K562 (cell line): Measurements from ENCODE around the gene HEATR1. TPM values are rescaled to one million over a fixed set of nuclear protein-coding genes. Genes with fewer than 3 reads are reported as not detected.

ENCODE experiments used
- CBX5 ChIP-seq: IDR thresholded peaks from 2 replicates; pipeline ENCODE4 v1.6.1; 2014; ENCODE audit warnings: low read depth, borderline replicate concordance
- EGR1 ChIP-seq: fragments of 450-650 bp; conservative IDR thresholded peaks from 2 replicates; pipeline ENCODE4 v1.6.1; 2017; ENCODE audit warnings: mild to moderate bottlenecking
- ERF ChIP-seq: fragments of 450-650 bp; formaldehyde crosslinking; IDR thresholded peaks from 2 replicates; pipeline ENCODE4 v1.4.0; 2020; ENCODE audit warnings: mild to moderate bottlenecking, mixed read lengths
- ETV6 ChIP-seq, 3 experiments: fragments of 150-350 bp in 1 of 3; sonication (generic) in 1 of 3; formaldehyde crosslinking in 1 of 3; IDR thresholded peaks; 2 replicates each; pipeline versions ENCODE4 v1.6.1 to v1.8.0; 2014 to 2022; ENCODE audit warnings: borderline replicate concordance in 2 of 3, low read depth in 2 of 3, antibody characterized with exemption in 1 of 3, low read length in 1 of 3, mild to moderate bottlenecking in 1 of 3, missing genetic modification reagents in 1 of 3
- FOXJ3 ChIP-seq: sonication (generic); formaldehyde crosslinking; IDR thresholded peaks from 2 replicates; pipeline ENCODE4 v1.4.0; 2020; ENCODE audit warnings: mild to moderate bottlenecking, missing genetic modification reagents
- LARP7 ChIP-seq: fragments of 450-650 bp; IDR thresholded peaks from 2 replicates; pipeline ENCODE4 v1.6.1; 2016
- MTA2 ChIP-seq: fragments of 450-650 bp; IDR thresholded peaks from 2 replicates; pipeline ENCODE4 v1.6.1; 2016; ENCODE audit warnings: low read depth
- NFIC ChIP-seq: fragments of 450-650 bp; IDR thresholded peaks from 2 replicates; pipeline ENCODE4 v1.6.1; 2017; ENCODE audit warnings: mild to moderate bottlenecking, inconsistent platforms
- NONO ChIP-seq, 2 experiments: fragments of 200-400 bp in 1 of 2; fragments of 450-650 bp in 1 of 2; formaldehyde crosslinking in 1 of 2; IDR thresholded peaks; 2 replicates each; pipeline ENCODE4 v1.6.1; 2017; ENCODE audit warnings: low read depth in 2 of 2, mild to moderate bottlenecking in 2 of 2, moderate library complexity in 2 of 2, low read length in 1 of 2
- PHF21A ChIP-seq: fragments of 450-650 bp; IDR thresholded peaks from 2 replicates; pipeline ENCODE4 v1.6.1; 2017; ENCODE audit warnings: low read depth, borderline replicate concordance
- SNRNP70 ChIP-seq: fragments of 200-400 bp; formaldehyde crosslinking; optimal IDR thresholded peaks from 2 replicates; pipeline ENCODE3; 2017; ENCODE audit warnings: low read depth, low read length
- TARDBP ChIP-seq: fragments of 450-650 bp; IDR thresholded peaks from 2 replicates; pipeline ENCODE4 v1.6.1; 2016
- ZBTB1 ChIP-seq: sonication (generic); formaldehyde crosslinking; IDR thresholded peaks from 2 replicates; pipeline ENCODE4 v1.8.1; 2023; ENCODE audit warnings: missing genetic modification reagents, low read depth, mild to moderate bottlenecking, borderline replicate concordance
- ZNF12 ChIP-seq: sonication (generic); formaldehyde crosslinking; IDR thresholded peaks from 2 replicates; pipeline ENCODE4 v1.4.0; 2020; ENCODE audit warnings: mild to moderate bottlenecking, missing genetic modification reagents
- ZNF324 ChIP-seq: fragments of 250-450 bp; sonication (Bioruptor Pico); IDR thresholded peaks from 2 replicates; pipeline ENCODE4 v1.4.0; 2020; ENCODE audit warnings: mild to moderate bottlenecking
- polyA plus RNA-seq, 8 experiments: library from polyadenylated mRNA; depleted of rRNA in 4 of 8; stranded (reverse) in 5 of 8; unstranded in 3 of 8; fragments of >200 nt; fragmentation: Nextera tagmentation in 2 of 8; fragmentation: Illumina TruSeq in 1 of 8; extraction: Ambion mirVana in 2 of 8; extraction: Trizol in 1 of 8; gene quantifications; 2 replicates each; pipeline versions ENCODE4 v1.2.1 to v1.2.3, GENCODE V29; 2011 to 2014; ENCODE audit warnings: inconsistent platforms in 1 of 8, missing spikeins in 1 of 8
- total RNA-seq, 7 experiments: library from RNA; depleted of rRNA in 6 of 7; stranded (reverse); fragments of >200 nt in 6 of 7; fragmentation: Illumina TruSeq in 2 of 7; extraction: Trizol in 2 of 7; gene quantifications; 2 replicates each; pipeline versions ENCODE4 v1.2.1 to v1.2.3, GENCODE V29; 2011 to 2021; ENCODE audit warnings: low replicate concordance in 1 of 7
- TF ChIP-seq, protein P1 (sequence below): fragments of 250-450 bp; sonication (Bioruptor Pico); IDR thresholded peaks from 2 replicates; pipeline ENCODE4 v1.4.0; 2020; ENCODE audit warnings: mild to moderate bottlenecking, moderate library complexity
- TF ChIP-seq, protein P2 (sequence below): sonication (generic); formaldehyde crosslinking; IDR thresholded peaks from 2 replicates; pipeline ENCODE4 v1.9.0; 2022; ENCODE audit warnings: mild to moderate bottlenecking, missing genetic modification reagents
- TF ChIP-seq, protein P3 (sequence below): sonication (generic); formaldehyde crosslinking; IDR thresholded peaks from 2 replicates; pipeline ENCODE4 v1.8.0; 2023; ENCODE audit warnings: missing genetic modification reagents, mild to moderate bottlenecking, borderline replicate concordance

HEATR1 gene
- total and polyA plus RNA-seq, 9 of the 15 experiments (the other 6 are each of a cell fraction or from before 2014, with no cell fraction given): 28.3 to 108 (median 50.9) TPM

DNA sequence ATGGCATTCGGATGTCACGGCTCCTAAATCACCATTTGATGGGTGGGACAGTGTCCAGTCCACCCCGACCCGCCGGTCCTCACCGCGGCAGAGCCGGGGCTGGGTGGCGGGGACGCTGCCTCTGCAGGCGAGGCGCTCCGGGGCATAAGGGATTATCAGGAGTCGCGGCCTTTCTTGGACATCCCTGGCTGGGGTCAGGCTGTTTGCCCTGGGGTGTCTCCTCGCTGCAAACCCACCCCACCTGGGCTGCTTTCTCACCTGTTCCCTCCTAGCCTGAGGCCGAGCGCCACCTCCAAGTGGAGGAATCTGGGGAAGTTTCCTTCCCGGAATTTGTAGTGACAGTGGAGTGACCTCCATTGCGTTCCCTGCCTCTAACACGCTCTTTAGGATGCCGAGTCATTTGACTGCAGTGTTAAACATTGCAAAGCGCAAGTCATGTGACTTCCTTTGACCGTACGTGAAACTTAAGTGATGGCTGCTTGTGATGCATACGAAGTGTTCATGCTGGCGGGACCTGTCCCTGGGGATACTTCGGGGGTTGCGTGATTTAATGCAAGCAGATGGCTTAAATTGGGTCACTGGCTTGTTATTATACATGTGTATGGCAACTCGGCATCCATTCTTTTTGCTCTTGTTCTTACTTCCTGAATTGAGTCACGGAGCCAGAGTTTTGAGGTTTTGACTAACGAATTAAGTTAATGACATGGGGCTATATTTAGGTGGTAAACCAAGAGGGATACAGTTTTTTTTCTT is 80.0 kb downstream of the HEATR1 start (continued):
- no peak for TF ChIP-seq SNRNP70
- no peak for TF ChIP-seq ZBTB1 (CRISPR knock-in tag)
- no peak for TF ChIP-seq TARDBP
- TF ChIP-seq, protein P1, sequence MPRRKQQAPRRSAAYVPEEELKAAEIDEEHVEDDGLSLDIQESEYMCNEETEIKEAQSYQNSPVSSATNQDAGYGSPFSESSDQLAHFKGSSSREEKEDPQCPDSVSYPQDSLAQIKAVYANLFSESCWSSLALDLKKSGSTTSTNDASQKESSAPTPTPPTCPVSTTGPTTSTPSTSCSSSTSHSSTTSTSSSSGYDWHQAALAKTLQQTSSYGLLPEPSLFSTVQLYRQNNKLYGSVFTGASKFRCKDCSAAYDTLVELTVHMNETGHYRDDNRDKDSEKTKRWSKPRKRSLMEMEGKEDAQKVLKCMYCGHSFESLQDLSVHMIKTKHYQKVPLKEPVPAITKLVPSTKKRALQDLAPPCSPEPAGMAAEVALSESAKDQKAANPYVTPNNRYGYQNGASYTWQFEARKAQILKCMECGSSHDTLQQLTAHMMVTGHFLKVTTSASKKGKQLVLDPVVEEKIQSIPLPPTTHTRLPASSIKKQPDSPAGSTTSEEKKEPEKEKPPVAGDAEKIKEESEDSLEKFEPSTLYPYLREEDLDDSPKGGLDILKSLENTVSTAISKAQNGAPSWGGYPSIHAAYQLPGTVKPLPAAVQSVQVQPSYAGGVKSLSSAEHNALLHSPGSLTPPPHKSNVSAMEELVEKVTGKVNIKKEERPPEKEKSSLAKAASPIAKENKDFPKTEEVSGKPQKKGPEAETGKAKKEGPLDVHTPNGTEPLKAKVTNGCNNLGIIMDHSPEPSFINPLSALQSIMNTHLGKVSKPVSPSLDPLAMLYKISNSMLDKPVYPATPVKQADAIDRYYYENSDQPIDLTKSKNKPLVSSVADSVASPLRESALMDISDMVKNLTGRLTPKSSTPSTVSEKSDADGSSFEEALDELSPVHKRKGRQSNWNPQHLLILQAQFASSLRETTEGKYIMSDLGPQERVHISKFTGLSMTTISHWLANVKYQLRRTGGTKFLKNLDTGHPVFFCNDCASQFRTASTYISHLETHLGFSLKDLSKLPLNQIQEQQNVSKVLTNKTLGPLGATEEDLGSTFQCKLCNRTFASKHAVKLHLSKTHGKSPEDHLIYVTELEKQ: 0 out of 2 replicates have a peak, but pooled peaks have one; percentile 20
- TF ChIP-seq LARP7: no peak
- TF ChIP-seq NONO (IDR thresholded peaks at IDR 0.05; ENCODE audit: low read depth in 2 of 2, low read length in 1 of 2): no peak
- no peak for TF ChIP-seq CBX5
- no peak for TF ChIP-seq FOXJ3 (CRISPR knock-in tag)
- TF ChIP-seq, protein P2, sequence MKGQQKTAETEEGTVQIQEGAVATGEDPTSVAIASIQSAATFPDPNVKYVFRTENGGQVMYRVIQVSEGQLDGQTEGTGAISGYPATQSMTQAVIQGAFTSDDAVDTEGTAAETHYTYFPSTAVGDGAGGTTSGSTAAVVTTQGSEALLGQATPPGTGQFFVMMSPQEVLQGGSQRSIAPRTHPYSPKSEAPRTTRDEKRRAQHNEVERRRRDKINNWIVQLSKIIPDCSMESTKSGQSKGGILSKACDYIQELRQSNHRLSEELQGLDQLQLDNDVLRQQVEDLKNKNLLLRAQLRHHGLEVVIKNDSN: peak; percentile 94
- TF ChIP-seq, protein P3, sequence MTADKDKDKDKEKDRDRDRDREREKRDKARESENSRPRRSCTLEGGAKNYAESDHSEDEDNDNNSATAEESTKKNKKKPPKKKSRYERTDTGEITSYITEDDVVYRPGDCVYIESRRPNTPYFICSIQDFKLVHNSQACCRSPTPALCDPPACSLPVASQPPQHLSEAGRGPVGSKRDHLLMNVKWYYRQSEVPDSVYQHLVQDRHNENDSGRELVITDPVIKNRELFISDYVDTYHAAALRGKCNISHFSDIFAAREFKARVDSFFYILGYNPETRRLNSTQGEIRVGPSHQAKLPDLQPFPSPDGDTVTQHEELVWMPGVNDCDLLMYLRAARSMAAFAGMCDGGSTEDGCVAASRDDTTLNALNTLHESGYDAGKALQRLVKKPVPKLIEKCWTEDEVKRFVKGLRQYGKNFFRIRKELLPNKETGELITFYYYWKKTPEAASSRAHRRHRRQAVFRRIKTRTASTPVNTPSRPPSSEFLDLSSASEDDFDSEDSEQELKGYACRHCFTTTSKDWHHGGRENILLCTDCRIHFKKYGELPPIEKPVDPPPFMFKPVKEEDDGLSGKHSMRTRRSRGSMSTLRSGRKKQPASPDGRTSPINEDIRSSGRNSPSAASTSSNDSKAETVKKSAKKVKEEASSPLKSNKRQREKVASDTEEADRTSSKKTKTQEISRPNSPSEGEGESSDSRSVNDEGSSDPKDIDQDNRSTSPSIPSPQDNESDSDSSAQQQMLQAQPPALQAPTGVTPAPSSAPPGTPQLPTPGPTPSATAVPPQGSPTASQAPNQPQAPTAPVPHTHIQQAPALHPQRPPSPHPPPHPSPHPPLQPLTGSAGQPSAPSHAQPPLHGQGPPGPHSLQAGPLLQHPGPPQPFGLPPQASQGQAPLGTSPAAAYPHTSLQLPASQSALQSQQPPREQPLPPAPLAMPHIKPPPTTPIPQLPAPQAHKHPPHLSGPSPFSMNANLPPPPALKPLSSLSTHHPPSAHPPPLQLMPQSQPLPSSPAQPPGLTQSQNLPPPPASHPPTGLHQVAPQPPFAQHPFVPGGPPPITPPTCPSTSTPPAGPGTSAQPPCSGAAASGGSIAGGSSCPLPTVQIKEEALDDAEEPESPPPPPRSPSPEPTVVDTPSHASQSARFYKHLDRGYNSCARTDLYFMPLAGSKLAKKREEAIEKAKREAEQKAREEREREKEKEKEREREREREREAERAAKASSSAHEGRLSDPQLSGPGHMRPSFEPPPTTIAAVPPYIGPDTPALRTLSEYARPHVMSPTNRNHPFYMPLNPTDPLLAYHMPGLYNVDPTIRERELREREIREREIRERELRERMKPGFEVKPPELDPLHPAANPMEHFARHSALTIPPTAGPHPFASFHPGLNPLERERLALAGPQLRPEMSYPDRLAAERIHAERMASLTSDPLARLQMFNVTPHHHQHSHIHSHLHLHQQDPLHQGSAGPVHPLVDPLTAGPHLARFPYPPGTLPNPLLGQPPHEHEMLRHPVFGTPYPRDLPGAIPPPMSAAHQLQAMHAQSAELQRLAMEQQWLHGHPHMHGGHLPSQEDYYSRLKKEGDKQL (CRISPR knock-in tag): 0 out of 2 replicates have a peak, but pooled peaks have one; percentile 12
- TF ChIP-seq PHF21A: no peak
- no peak for TF ChIP-seq ZNF12 (CRISPR knock-in tag)
- TF ChIP-seq ZNF324 (CRISPR knock-in tag): peak; percentile 12; the same call in 1 of the 2 replicates
- no peak for TF ChIP-seq NFIC
- TF ChIP-seq MTA2: no peak
- 0 out of 2 replicates have a peak, but pooled peaks have one; percentile 63 for TF ChIP-seq ERF (CRISPR knock-in tag)
- TF ChIP-seq EGR1: no peak
- peak in 1 of 2 experiments; percentile 13; a peak in 1 of 4 replicates for TF ChIP-seq ETV6 (IDR thresholded peaks at IDR 0.05; ENCODE audit: borderline replicate concordance in 1 of 2, low read depth in 2 of 2, low read length in 1 of 2)
- TF ChIP-seq ETV6 (CRISPR knock-in tag; IDR thresholded peaks at IDR 0.05; ENCODE audit: borderline replicate concordance): no peak
